Astrocyte (in vitro differentiated cells and primary cell): ENCODE results near the gene S100A6. TPM values are rescaled to one million over a fixed set of nuclear protein-coding genes. Genes with fewer than 3 reads are reported as not detected.

ENCODE experiments used
- DNase-seq: peaks from one replicate; pipeline ENCODE4 v3.0.0-alpha.2; 2010; ENCODE audit warnings: low read depth
- FAIRE-seq: peaks from 2 replicates; lab custom pipeline; 2011; peaks lifted over from hg19 to GRCh38; lab: Jason Lieb, UNC
- H2AFZ ChIP-seq: 2 replicates; pipeline ENCODE4 v1.6.0; 2012; ENCODE audit warnings: low read depth, low read length, inconsistent platforms
- H3K27ac ChIP-seq: 2 replicates; pipeline ENCODE4 v1.5.1; 2011; ENCODE audit warnings: low read depth, low read length, inconsistent platforms
- H3K27me3 ChIP-seq: 2 replicates; pipeline ENCODE4 v1.6.0; 2011; ENCODE audit warnings: low read length, inconsistent platforms; ENCODE audit not compliant: insufficient read depth
- H3K36me3 ChIP-seq: 2 replicates; pipeline ENCODE4 v1.5.1; 2011; ENCODE audit warnings: low read length, inconsistent platforms; ENCODE audit not compliant: insufficient read depth
- H3K4me1 ChIP-seq: 2 replicates; pipeline ENCODE4 v1.5.1; 2011; ENCODE audit warnings: low read length, inconsistent platforms; ENCODE audit not compliant: insufficient read depth
- H3K4me2 ChIP-seq: 2 replicates; pipeline ENCODE4 v1.6.0; 2012; ENCODE audit warnings: low read length, inconsistent platforms
- H3K4me3 ChIP-seq: 2 replicates; pipeline ENCODE4 v1.5.1; 2011; ENCODE audit warnings: low read depth, mild to moderate bottlenecking, low read length, inconsistent platforms; ENCODE audit not compliant: insufficient read depth
- H3K79me2 ChIP-seq: 2 replicates; pipeline ENCODE4 v1.6.0; 2012; ENCODE audit warnings: mild to moderate bottlenecking, low read length, inconsistent platforms; ENCODE audit not compliant: insufficient read depth
- H3K9ac ChIP-seq: 2 replicates; pipeline ENCODE4 v1.6.0; 2012; ENCODE audit warnings: mild to moderate bottlenecking, low read length, inconsistent platforms
- H3K9me3 ChIP-seq: 2 replicates; pipeline ENCODE4 v1.5.1; 2012; ENCODE audit warnings: low read depth, mild to moderate bottlenecking, low read length, inconsistent platforms; ENCODE audit not compliant: insufficient read depth
- H4K20me1 ChIP-seq: 2 replicates; pipeline ENCODE4 v1.6.0; 2012; ENCODE audit warnings: low read length, inconsistent platforms; ENCODE audit not compliant: insufficient read depth
- H3K27ac Mint-ChIP-seq: one replicate; pipeline ENCODE4 v1.8.0; 2021; ENCODE audit warnings: mild to moderate bottlenecking, mixed read lengths; ENCODE audit not compliant: unreplicated experiment
- H3K27me3 Mint-ChIP-seq: one replicate; pipeline ENCODE4 v1.8.0; 2021; ENCODE audit warnings: low read depth, mixed read lengths; ENCODE audit not compliant: unreplicated experiment
- H3K36me3 Mint-ChIP-seq: one replicate; pipeline ENCODE4 v1.8.0; 2021; ENCODE audit warnings: low read depth, mixed read lengths; ENCODE audit not compliant: unreplicated experiment
- H3K4me1 Mint-ChIP-seq: one replicate; pipeline ENCODE4 v1.8.0; 2021; ENCODE audit warnings: low read depth, mixed read lengths; ENCODE audit not compliant: unreplicated experiment
- H3K4me3 Mint-ChIP-seq: one replicate; pipeline ENCODE4 v1.8.0; 2021; ENCODE audit warnings: mild to moderate bottlenecking, moderate library complexity, mixed read lengths; ENCODE audit not compliant: unreplicated experiment
- H3K9me3 Mint-ChIP-seq: one replicate; pipeline ENCODE4 v1.8.0; 2021; ENCODE audit warnings: mild to moderate bottlenecking, mixed read lengths; ENCODE audit not compliant: unreplicated experiment
- CTCF ChIP-seq: IDR thresholded peaks from 2 replicates; pipeline ENCODE4 v1.5.1; 2011; ENCODE audit warnings: low read depth, mild to moderate bottlenecking, inconsistent platforms, low read length, moderate library complexity; ENCODE audit not compliant: insufficient read depth
- EZH2 ChIP-seq: IDR thresholded peaks from 2 replicates; pipeline ENCODE4 v1.6.1; 2012; ENCODE audit warnings: mild to moderate bottlenecking, low read length, inconsistent platforms; ENCODE audit not compliant: insufficient read depth
- total RNA-seq: library from RNA; stranded (reverse); gene quantifications from 2 replicates; pipeline ENCODE4 v1.2.1, GENCODE V29; 2021

Gene S100A6
- total RNA-seq, 1 donor from 2014 or later: 125 TPM

DNA sequence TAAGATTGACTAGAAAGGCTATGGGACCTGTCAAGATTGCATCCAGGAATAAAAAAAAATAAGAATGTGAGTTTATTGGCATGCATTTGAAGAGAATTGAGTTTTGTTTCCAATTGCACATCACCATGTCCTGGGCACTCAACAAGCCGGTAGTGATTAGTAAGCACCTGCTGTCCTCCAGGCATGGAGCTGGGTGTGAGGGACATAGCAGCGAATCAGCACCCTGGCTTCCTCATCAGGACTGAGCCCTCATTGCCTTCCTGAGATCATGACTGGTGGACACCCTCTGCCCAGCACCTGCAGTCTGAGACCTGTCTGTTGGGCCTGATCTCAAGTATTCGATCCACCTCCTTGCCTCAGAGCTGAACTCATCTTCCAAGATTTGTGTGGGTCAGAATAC, 26.8 kb downstream of the S100A6 start:
- H3K4me3 Mint-ChIP-seq: no peak overlapping the region
- TF ChIP-seq EZH2 (no peak), CTCF (no peak)
- H3K4me2 ChIP-seq: no peak overlapping the region
- H3K36me3 Mint-ChIP-seq: no peaks in the 10 kb centered on the region
- H3K27me3 ChIP-seq: no peaks in the 10 kb centered on the region
- H3K27ac Mint-ChIP-seq: no peak overlapping the region
- FAIRE-seq (no peak), DNase-seq (no peak)
- peaks cover 2% of the 10 kb centered on the region for H3K9me3 Mint-ChIP-seq
- H3K9ac ChIP-seq: no peak overlapping the region
- peaks cover 21% of the 10 kb centered on the region for H3K4me1 ChIP-seq
- H3K4me3 ChIP-seq: no peak overlapping the region
- H3K27me3 Mint-ChIP-seq: no peaks in the 10 kb centered on the region
- no peaks in the 10 kb centered on the region for H4K20me1 ChIP-seq
- no peak overlapping the region for H3K27ac ChIP-seq
- H3K4me1 Mint-ChIP-seq: peaks cover 23% of the 10 kb centered on the region
- H3K9me3 ChIP-seq: no peaks in the 10 kb centered on the region
- no peaks in the 10 kb centered on the region for H3K79me2 ChIP-seq
- no peaks in the 10 kb centered on the region for H3K36me3 ChIP-seq
- no peak overlapping the region for H2AFZ ChIP-seq

GRCh38 chr1:153507926-153508583, 27.7 kb downstream of the S100A6 start:
- Mint-ChIP-seq H3K4me1 (peaks cover 23% of the 10 kb centered on the region), H3K27me3 (no peaks in the 10 kb centered on the region), H3K36me3 (no peaks in the 10 kb centered on the region), H3K4me3 (no peak overlapping the region), H3K27ac (no peak overlapping the region), H3K9me3 (peaks cover 2% of the 10 kb centered on the region)
- Histone ChIP-seq H3K4me2 (peak overlapping the region; percentile 17), H3K4me1 (peaks cover 21% of the 10 kb centered on the region), H3K27ac (no peak overlapping the region), H3K36me3 (no peaks in the 10 kb centered on the region), H3K27me3 (no peaks in the 10 kb centered on the region), H3K9ac (peak overlapping the region; percentile 3), H3K4me3 (no peak overlapping the region), H3K9me3 (no peaks in the 10 kb centered on the region), H3K79me2 (no peaks in the 10 kb centered on the region), H2AFZ (peak overlapping the region; percentile 47), H4K20me1 (no peaks in the 10 kb centered on the region)
- TF ChIP-seq CTCF: no peak
- DNase-seq: no peak
- no peak for FAIRE-seq

DNA sequence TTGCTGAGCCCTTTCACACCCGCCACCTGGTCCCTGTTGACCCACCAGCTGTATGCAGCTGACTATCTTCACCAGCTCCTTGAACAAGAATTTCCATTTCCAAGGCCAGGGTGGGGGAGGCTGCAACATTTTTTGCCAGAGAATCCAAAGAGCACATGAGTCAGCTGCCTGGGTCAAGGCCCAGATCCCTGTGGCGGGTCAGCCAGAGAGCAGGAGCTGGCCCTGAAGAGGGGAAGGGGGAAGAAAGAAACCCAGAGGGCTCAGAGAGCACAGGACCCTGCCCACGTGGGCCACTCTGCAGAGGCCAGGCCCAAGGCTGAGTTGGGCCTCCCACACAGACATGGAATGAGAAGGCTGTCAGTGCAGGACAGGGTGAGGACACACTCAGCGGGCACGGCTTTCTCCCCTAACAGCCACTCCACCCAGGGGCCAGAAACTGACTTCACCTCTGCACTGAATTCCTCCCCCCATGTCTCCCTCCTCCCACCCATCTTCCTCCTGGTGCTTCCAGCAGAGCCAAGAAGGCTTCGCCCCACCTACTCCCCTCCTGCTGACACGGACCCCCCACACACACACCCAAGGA, 28.9 kb downstream of the S100A6 start:
- Mint-ChIP-seq H3K4me3 (peak overlapping the region; percentile 4), H3K36me3 (no peaks in the 10 kb centered on the region), H3K9me3 (no peaks in the 10 kb centered on the region), H3K27me3 (no peaks in the 10 kb centered on the region), H3K27ac (peak overlapping the region; percentile 78), H3K4me1 (peaks cover 23% of the 10 kb centered on the region)
- peak overlapping the region; percentile 64 for H3K27ac ChIP-seq
- no peaks in the 10 kb centered on the region for H3K27me3 ChIP-seq
- H3K4me1 ChIP-seq: peaks cover 21% of the 10 kb centered on the region
- DNase-seq: peak; percentile 91
- H3K9ac ChIP-seq: peak overlapping the region; percentile 53
- TF ChIP-seq CTCF: no peak
- TF ChIP-seq EZH2: no peak
- H3K79me2 ChIP-seq: no peaks in the 10 kb centered on the region
- H3K36me3 ChIP-seq: no peaks in the 10 kb centered on the region
- H2AFZ ChIP-seq: peak overlapping the region; percentile 57
- peak; percentile 39 for FAIRE-seq
- H3K4me3 ChIP-seq: no peak overlapping the region
- H3K4me2 ChIP-seq: peak overlapping the region; percentile 61
- no peaks in the 10 kb centered on the region for H4K20me1 ChIP-seq
- no peaks in the 10 kb centered on the region for H3K9me3 ChIP-seq
